ENCODE measurements around the gene PSMG4.

PSMG4 gene, protein sequence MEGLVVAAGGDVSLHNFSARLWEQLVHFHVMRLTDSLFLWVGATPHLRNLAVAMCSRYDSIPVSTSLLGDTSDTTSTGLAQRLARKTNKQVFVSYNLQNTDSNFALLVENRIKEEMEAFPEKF

DNA sequence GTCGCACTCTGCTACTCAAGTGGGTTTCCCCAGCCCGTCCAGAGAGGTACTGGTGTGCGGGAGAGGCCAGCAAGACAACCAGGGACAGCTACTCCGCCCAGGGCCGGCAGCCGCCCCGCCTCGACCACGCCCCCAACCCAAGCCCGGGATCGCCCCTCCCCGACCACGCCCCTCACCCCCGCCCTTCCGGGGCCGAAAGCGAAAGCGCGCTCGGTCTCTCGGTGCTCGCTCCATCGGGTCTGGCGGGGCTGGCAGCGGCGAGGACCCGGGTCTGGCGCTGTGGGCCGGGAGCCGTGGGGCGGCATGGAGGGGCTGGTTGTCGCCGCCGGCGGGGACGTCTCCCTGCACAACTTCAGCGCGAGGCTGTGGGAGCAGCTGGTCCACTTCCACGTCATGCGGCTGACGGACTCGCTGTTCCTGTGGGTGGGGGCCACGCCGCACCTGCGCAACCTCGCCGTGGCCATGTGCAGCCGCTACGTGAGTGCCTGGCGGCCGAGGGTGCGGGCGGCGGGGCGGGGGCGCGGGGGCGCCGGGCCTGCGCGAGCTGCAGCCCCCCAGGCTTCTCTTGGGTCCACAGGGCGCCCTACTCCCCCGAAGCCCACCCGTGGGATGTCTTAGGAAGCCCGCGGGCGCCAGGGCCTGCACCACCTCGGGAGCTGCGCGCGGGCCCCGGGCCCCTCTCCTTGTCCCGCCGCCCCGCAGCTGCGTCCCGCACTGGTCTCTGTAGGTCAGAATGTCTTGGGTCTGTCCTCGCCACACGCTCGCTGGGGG lies at the start of gene PSMG4:
Gene PSMG4 (plus strand): TSS at position 228 of the 771 bp plus-strand sequence. CDS start 76 bp downstream, at position 304.
- DNase-seq: peak; percentile 84

DNA sequence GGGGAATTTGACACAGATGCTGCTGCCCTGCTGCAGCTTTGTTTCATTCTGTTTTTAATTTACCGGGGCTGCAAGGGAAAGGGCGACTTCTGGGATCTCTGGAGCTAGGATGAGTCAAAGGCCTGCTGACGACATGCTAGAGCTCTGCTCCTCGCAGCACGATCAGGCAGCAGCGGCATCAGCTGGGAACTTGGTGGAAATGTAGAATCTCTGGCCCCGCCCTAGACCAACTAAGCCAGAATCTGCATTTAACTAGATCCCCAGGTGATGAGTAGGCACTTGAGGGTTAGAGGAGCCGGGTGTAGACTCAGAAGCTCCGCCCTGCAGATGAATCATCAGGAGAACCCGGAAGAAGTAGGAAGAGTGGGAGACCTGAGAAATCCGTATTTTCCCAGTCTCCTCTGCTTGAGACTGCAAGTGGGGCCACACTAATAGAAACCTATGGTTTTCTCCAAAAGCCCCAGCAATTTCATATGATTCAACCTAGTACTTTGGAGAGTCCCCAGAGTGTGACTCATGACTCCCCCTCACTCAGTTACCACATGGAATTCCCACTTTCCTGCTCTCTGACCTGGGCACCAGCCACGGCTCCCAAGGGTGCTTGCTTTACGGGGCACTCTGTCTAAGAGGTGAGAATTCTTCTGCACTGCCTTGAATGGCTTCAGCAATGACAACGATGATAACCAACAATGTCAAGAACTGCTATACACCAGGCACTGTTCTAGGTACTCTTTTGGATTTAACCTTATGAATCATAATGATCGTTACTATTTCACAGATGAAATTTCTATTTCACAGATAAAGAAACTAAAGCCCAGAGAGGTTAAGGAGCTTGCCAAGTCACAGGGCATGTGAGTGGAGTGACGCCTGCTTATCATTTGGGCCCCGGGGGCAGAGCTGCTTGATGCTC lies 49.4 kb upstream of the PSMG4 start:
- DNase-seq: peak; percentile 97

DNA sequence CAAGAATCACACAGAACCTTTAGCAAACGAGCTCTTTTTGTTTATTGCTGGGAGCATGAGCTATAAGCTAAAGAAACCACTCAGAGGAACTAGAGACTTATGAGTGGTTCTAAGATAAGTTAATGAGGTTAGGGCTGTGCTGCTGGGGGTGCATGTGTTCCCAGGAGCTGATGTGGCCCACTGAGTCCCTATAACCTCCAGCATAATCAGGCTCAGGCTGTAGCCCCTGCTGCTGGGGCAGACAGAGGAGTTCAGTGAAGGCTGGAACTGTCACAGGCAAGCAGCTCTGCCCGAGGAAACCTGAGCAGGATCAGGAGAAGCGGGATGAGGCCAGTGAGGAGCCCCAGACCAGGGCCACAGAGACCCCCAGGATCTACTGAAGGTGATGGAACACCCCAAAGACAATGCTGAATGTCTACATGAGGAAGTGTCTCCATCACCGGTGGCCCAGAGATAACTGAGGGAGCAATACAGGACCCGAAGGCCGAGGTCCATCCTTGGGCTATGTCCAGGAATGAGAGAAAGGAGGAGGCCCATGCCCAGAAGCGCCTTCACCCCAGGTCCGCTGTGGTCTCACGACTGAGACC lies 48.6 kb upstream of the PSMG4 start:
- DNase-seq: no peak

DNA sequence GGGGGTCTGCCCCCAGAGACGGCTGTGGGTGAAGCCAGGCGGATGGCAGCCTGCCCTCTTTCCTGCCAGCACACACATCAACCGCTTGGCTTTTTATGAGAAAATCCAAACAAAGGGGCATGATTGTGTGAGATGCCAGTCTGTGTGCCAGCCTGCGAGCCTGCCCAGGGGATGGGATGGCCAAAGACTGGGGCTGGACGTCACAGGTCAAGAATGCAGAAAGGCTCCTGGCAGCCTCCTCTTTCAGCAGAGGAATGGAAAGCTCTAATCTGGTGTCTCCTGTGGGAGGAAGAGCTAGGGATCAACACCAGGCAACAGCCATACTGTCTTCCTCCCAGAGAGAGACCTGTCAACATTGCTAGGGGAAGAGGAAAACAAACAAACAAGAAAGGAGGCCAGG lies 47.1 kb upstream of the PSMG4 start:
- no peak for DNase-seq

DNA sequence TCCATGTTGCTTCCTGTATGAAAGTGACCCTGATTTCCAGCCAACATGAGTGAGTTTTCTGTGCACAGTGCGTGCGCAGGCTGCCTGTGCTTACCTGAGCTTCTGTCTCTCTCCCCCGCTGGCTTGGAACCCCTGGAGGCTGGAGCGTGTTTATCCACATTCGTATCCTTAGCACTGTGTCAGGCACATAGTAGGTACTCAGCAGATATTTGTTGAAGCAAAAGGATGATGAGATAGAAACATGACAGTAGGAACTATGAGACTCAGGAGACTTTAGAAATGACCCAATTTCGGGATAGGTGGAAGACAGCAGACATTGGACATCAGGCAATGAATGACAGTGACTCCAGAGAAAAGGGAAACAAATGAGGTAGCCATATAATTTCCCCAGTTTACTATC lies 46.5 kb upstream of the PSMG4 start:
- no peak for DNase-seq

DNA sequence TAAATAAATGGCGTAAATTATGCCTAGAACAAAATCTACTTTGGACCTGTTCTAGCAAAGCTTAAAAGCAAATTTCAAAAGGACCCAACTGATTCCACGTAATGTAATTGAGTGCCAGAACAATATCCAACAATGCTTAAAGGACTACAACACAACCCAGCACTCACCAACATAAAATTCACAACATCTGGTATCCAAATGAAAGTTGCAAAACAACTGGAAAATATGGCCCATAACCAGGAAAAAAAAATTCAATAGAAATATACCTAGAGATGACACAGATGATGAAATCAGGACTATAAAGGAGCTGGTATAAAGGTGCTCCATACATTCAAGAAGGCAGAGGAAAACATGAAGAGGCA lies 45.4 kb upstream of the PSMG4 start:
- DNase-seq: no peak

DNA sequence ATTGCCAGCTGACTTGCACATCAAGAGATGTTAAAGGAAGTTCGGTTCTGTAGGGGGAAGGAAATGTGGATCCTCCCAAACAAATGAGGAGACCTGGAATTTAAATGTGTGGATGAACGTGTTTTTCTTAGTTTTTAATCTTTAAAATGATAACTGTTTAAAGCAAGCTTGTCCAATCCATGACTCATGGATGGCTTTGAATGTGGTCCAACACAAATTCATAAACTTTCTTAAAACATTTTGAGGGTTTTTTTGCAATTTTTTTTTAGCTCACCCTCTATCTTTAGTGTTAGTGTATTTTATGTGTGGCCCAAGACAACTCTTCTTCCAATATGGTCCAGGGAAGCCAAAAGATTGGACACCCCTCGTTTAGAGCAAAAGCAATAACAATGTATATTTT lies 43.8 kb upstream of the PSMG4 start:
- no peak for DNase-seq

DNA sequence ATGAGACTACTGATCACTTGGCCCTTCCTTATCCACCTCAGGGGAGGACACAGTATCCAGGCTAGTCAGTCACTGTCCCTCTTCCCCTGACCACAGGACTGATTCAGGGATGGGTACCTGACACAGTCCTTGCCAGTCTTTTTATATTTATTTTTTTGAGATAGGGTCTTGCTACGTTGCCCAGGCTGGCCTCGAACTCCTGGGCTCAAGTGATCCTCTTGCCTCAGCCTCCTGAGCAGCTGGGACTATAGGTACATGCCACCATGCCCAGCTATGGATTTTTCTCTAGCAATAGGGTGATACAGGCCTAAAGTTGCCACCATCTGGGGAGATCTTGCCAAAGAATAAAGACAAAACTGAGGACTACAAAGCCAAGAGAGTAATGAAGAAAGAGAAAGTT lies 41.5 kb upstream of the PSMG4 start:
- no peak for DNase-seq

DNA sequence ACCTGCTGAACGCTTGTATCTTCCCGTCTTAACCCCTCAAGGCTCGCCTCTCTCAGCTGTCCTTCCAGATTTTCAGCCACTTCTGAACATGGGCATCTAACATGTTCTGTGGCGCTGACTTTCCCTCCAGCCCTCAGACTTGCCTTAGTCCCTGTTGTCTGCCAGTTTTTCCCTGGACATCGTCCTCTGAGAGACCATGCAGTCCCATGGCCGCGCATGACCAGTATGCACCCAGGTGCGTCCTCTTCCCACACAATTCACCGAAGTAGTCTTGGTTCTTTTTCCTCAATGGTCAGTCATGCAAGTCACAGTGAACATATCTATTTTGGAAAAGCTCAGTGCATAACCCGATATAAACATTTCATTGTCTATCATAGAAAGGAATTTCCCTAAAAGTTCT lies 40.5 kb upstream of the PSMG4 start:
- DNase-seq: no peak

DNA sequence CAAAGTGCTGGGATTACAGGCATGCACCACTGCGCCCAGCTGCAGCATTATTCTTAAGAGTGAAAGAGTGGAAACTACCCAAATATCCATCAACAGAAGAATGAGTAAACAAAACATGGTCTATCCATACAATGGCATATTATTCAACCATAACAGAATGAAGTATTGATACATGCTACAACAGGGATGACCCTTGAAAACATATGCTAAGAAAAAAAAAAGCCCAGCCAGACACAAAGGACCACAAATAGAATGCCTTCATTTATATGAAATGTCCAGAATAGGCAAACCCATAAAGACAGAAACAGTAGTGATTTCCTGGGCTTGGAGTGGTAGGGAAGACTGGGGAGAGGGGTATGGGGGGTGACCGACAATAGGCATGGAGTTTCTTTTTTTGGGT lies 38.4 kb upstream of the PSMG4 start:
- DNase-seq: no peak

DNA sequence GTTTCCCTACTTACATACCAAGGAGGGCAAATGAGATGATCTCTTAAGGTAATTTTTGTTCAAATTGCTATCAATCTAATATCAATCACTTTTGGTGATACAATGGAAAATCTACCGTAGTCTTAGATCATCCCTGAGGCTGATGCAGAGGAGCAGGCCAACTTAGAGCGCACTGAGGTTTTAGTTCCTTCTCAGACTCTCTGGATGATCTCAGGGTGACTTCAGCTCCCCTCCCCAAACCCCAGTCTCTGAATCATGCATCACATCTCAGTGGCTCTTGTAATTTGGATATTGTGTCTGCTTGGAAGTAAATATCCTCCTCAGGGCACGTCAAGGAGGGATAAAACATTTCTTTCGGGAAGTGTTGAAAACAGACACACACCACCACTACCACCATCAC lies 37.2 kb upstream of the PSMG4 start:
- no peak for DNase-seq

DNA sequence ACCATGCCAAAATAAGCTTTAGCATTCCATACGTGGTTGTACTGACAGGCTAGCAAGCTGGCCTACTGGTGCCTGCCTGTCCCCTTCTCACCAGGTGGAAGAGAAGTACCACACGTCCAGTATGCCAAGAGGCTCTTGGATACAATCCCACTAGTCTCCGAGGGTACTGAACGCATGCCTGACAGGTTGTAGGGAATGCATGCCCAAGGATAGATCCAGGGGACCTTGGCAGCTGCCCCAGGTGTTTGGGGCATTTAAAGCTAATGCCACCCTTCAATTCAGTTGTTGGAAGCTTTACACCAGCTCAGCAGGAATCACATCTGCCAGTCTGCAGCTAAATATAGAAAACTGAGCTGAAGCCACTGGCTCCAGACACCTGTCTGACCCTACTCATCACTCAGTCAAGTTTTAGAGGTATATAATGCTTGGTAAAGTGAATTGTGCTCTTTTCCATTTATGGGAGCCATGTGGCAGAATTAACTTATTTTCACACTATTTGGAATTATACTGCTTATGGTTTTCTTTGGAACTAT lies 36.2 kb upstream of the PSMG4 start:
- no peak for DNase-seq

DNA sequence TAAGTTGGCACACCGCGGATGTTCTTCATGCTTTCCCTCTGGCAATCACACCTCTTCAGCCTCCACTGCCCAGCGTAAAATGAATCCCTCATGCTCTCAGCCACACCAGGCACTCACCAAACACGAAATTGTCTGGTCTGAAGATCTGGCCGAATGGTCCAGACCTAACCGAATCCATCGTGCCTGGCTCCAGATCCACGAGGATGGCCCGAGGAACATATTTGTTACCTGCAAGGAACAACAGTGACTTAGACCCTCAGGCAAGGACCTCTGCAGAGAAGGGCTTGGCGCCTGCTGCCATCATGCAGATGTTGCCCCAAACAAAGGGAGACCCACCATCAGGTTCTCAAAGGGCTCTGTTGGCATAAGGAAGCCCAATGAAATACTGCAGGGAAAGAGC lies 32.7 kb upstream of the PSMG4 start:
- DNase-seq: no peak

DNA sequence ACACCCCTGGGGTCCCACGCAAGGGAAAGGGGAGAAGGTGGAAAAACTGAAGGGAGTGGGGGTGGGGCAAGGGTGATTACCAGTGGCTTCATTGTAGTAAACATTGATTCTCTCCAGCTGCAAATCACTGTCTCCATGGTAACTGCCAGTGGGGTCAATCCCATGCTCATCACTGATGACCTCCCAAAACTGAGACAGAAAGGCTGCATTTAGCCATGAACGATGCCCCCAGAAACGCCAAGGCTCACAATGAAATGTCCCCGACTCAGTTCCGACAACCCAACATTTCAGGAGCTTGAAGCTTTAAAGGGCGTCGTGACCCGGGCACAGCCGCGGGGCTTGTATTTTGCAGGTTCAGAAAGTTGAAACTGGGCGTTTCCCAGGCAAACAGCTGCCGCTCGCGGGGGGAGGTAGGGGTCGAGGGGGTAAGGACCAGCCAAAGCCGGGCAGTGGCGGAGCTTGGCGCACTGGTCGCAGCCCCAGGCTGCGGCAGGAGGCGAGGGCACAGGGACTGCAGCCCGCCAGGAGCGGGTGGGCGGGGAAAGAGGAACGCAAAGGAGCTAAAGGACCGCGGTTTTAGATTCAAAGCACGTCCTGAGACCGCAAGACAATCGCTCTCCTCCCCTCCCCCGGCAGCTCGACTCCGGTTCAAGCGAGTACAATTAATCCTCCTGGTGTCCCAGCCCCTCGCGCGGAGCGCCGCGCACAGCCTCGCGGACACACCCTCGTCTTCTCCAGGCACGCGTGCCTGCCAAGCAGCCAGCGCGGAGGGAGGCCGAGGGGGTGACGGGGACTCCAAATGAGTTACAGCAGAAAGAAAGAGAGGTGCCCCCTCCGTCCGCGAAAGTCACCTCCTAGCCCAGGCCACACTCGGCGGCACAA lies 32.0 kb upstream of the PSMG4 start:
- DNase-seq: peak; percentile 48

DNA sequence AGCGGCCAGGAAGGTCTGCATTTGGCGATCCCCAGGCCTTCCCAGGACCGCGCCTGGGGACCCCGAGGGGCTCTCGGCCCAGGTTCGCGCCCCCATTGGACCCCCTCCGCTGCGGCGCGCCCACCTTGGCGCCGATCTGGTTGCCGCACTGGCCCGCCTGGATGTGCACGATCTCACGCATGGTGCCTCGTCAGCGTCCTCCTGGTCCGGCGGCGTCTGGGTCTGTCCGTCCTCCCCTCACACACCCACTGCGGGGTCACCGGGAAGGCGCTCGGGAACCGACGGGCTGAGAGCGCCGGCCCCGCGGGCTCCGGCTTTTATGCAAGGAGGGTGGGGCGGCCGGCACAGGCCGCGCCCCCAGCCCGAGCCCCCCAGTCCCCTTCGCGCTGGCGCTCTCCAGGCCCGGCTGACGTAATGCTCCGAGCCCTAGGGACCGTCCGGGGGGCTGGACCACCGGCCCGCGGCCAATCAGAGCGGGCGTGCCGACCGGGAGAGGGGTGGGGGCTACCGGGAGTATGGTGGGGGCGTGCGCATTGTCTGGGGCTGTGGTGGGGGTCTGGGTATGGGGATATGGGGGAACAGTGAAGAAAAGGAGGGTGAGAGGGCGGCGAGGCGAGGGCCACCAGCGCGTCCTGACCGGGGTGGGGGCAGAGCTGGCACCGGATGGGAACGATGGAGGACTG lies 31.2 kb upstream of the PSMG4 start, which contains the start of gene TUBB2B:
Gene TUBB2B (minus strand): TSS at position 291 of the 683 bp plus-strand sequence. CDS start 110 bp downstream, at position 181.
- peak; percentile 70 for DNase-seq

DNA sequence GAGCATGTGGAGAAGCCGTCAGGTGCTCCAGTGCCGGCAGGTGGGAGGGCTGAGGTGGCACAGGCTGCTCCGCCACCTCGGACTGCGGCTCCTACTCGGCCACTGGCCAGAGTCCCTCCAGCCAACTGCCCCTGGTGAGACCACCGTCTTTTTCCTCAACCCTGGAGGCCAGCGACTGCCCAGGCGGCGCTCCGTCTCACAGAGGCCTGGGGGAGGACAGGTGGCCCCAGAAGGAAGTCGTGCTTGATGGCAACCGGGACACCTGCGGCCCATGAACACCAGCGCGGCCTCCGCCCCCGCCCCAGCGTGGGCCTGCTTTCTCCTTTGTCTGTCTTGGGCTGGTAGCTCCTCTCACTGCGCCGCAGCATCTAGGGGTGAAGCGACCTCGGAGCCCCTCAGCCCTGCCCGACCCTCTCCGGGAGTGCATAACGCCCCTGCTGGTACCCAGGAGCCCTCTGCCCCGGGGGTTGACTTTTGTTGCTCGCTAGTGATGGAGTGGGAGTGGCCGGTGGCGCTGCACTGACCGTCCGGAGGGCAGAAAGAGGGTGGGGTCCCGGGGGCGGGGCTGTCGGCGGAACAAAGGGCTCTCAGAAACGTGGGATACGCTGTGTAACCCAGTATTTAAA lies 30.6 kb upstream of the PSMG4 start:
- no peak for DNase-seq

DNA sequence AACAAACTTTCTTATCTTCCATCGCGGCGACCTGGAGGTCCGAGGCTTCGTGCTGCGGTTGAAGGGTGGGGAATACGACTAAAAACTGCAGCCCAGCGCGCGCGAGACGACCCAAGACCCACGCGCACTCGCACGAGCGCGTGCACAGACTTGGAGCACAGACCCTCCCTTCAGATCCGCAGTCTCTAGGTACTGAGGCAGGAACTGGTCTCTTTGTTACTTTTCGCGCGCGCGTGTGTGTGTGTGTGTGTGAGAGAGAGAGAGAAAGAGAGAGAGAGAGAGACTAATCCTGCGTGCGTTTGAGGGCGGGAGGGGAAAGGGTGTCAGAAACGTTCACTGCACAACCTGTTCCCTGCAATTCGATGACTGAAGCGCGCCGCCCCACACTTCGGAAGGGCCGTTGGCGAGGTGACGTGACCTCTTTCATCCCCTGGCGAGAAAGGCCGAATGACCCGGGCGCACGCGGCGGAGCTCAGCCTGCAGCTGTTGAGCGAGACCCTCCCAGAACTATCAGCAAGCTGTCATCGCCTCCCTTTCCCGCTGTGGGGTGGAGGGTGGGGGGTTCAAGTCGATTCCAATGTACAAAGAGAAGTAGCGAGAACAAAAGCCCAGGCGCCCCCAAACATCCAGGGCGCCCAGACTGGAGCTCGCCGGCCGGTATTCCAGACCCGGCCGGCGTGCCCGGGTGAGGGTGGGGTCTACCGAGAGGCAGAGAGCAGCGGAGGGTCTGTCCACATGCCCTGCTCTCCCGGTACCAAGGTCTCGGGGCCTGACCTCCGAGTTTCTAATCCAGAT lies 29.8 kb upstream of the PSMG4 start:
- DNase-seq: no peak

DNA sequence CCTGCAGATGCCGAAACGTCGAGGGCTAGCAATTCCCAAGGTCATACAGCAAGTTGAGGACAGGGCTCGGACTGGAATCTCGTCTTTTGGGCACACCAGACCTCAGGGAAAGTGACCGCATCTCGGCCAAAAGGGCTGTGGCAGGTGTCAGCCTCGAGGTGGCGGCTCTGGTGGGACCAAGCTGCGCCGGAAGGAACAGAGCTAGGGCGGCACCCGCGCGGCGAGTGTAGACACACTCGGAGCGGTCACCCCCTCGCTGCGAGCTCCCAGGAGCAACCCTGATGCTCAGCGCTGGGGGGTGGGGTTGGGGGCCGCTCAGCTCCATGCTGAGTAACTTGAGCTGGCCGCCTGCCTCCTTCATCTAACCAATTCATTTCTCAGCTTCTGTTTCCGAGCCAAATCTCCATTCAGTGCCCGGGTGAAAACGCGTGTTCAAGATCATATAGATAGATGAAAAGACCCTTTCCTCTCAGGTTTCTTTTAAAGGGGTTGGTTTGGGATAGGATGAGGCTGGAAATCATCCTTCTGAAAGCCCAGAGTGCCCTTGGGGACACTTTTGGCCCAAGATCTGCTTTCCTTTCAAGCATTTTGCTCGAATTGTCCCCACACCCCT lies 29.1 kb upstream of the PSMG4 start:
- peak; percentile 37 for DNase-seq

DNA sequence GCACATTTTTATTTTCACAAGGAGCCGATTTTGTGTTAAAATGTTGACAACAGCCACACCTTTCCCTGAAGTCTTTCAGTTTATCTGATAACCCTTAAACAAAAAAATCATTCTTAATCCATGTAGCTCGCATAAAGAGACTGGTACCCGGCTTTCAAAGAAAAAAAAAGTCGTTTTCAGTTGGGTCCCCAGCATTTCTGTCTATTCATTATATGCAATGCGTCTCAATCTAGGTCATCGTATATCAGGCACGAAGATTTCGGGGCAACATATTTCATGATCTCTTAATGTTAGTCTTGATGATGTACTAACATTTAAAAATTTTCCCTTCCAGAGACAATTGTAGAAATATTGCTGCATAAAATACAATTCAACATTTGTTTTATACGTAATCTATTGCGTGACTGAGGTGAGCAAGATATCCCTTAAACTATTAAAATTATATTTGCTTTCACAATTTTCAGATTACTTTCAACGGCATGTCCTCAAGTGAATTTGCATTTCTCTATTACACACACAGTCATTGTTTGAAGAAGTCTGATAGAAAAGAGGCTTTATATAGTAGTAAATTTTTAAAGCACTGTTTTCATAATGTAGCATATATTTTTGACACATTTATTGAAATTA lies 28.4 kb upstream of the PSMG4 start:
- no peak for DNase-seq

All from fibroblast of upper back skin (primary cell).